ENCODE data around the gene PPP1R3G. TPM values are rescaled to one million over a fixed set of nuclear protein-coding genes. Genes with fewer than 3 reads are reported as not detected.

The PPP1R3G gene
- total RNA-seq, 1 experiment from 2014 or later, result 0.15 TPM

- H3K9me3 Mint-ChIP-seq, result no peaks in the 10 kb centered on the region
- CTCF ChIA-PET, result interaction anchor here (1.0 kb wide), 1 partner anchor 84 kb away, joined by 6 read pairs; no protein-coding TSS in a partner anchor
- TF ChIP-seq E2F4 (CRISPR knock-in tag; IDR thresholded peaks at IDR 0.05; ENCODE audit: borderline replicate concordance, low read depth) (no peak), GRHL2 (CRISPR knock-in tag; IDR thresholded peaks at IDR 0.05; ENCODE audit: insufficient replicate concordance, severe bottlenecking) (no peak), ZNF263 (CRISPR knock-in tag; IDR thresholded peaks at IDR 0.05; ENCODE audit: low read depth) (no peak), IRF2 (CRISPR knock-in tag; IDR thresholded peaks at IDR 0.05; ENCODE audit: borderline replicate concordance, low read depth) (no peak), TCF7 (CRISPR knock-in tag; IDR thresholded peaks at IDR 0.05; ENCODE audit: low read depth) (no peak), MAX (CRISPR knock-in tag; IDR thresholded peaks at IDR 0.05) (no peak), ZNF423 (CRISPR knock-in tag; IDR thresholded peaks at IDR 0.05) (no peak), ZNF532 (CRISPR knock-in tag; IDR thresholded peaks at IDR 0.05; ENCODE audit: borderline replicate concordance) (no peak)
- DNase-seq (ENCODE audit: low spot score) (no peak), ATAC-seq (no peak)
- peaks cover 16% of the 10 kb centered on the region for H3K4me1 Mint-ChIP-seq
- H3K27ac Mint-ChIP-seq, result no peak overlapping the region
- H3K4me3 Mint-ChIP-seq, result no peak overlapping the region
- POLR2A ChIA-PET, result interaction anchor here (1.1 kb wide), 1 partner anchor 54 kb away, joined by 7 read pairs; no protein-coding TSS in a partner anchor
- no peaks in the 10 kb centered on the region for H3K36me3 Mint-ChIP-seq
- peaks cover 44% of the 10 kb centered on the region for H3K27me3 Mint-ChIP-seq (ENCODE audit: low read depth)
Observed at GRCh38 chr6:5089481-5090438, 4.6 kb downstream of the PPP1R3G start.

GRCh38 chr6:5090603-5091002 lies 5.5 kb downstream of the PPP1R3G start:
- no peak overlapping the region for H3K4me3 Mint-ChIP-seq
- no peak for ATAC-seq
- DNase-seq (ENCODE audit: low spot score), result no peak
- peaks cover 36% of the 10 kb centered on the region for H3K27me3 Mint-ChIP-seq (ENCODE audit: low read depth)
- TF ChIP-seq NFYB (CRISPR knock-in tag; conservative IDR thresholded peaks at IDR 0.05; ENCODE audit: low read depth) (no peak), PRRX2 (CRISPR knock-in tag; IDR thresholded peaks at IDR 0.05) (no peak), ERG (CRISPR knock-in tag; IDR thresholded peaks at IDR 0.05) (no peak), ELF4 (CRISPR knock-in tag; IDR thresholded peaks at IDR 0.05; ENCODE audit: low read depth) (no peak)
- CTCF ChIA-PET, result interaction anchor here (1.0 kb wide), 1 partner anchor 84 kb away, joined by 6 read pairs; no protein-coding TSS in a partner anchor
- H3K27ac Mint-ChIP-seq, result no peak overlapping the region
- POLR2A ChIA-PET, result interaction anchor here (1.1 kb wide), 1 partner anchor 53 kb away, joined by 7 read pairs; no protein-coding TSS in a partner anchor
- no peaks in the 10 kb centered on the region for H3K36me3 Mint-ChIP-seq
- no peaks in the 10 kb centered on the region for H3K9me3 Mint-ChIP-seq
- H3K4me1 Mint-ChIP-seq, result peaks cover 16% of the 10 kb centered on the region
